IPS-NIHi11 (cell line): ENCODE measurements around the gene FOXB2.

Source experiments
- DNase-seq: peaks from one replicate; pipeline ENCODE4 v3.0.0; 2012; ENCODE audit warnings: mixed read lengths, low spot score

The FOXB2 gene

DNA sequence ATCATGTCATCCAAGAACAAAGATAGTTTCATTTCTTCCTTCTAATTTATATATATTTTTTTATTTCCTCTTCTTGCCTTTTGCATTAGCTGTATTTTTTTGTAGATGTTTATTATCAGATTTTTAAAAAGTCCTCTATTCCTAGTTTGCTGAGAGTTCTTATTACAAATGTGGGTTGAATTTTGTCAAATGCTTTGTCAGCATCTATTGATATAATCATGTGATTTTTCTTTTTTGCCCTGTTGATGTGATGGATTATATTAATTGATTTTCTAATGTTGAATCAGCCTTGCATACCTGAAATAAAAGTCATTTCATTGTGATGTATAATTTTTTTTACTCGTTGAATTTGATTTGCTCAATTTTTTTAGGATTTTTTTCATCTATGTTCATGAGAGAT is 46.9 kb downstream of the FOXB2 start:
- DNase-seq = no peak
